ENCODE results near the gene HM13.
"Not testable (repeated sequence)": the region's sequence is repeated elsewhere in the genome, so short reads cannot be mapped to it uniquely, and the experiment has no call there.

HM13 gene

GRCh38 chr20:31593221-31594001, 79.2 kb downstream of the HM13 start:
- no peak for DNase-seq (ENCODE audit: low spot score)
- TF ChIP-seq, protein P1, sequence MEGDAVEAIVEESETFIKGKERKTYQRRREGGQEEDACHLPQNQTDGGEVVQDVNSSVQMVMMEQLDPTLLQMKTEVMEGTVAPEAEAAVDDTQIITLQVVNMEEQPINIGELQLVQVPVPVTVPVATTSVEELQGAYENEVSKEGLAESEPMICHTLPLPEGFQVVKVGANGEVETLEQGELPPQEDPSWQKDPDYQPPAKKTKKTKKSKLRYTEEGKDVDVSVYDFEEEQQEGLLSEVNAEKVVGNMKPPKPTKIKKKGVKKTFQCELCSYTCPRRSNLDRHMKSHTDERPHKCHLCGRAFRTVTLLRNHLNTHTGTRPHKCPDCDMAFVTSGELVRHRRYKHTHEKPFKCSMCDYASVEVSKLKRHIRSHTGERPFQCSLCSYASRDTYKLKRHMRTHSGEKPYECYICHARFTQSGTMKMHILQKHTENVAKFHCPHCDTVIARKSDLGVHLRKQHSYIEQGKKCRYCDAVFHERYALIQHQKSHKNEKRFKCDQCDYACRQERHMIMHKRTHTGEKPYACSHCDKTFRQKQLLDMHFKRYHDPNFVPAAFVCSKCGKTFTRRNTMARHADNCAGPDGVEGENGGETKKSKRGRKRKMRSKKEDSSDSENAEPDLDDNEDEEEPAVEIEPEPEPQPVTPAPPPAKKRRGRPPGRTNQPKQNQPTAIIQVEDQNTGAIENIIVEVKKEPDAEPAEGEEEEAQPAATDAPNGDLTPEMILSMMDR (IDR thresholded peaks at IDR 0.05; ENCODE audit: extremely low read depth, missing control alignments), result no peak

GRCh38 chr20:31594002-31594557, 79.8 kb downstream of the HM13 start:
- TF ChIP-seq, protein P1 (IDR thresholded peaks at IDR 0.05; ENCODE audit: extremely low read depth, missing control alignments), result no peak
- DNase-seq (ENCODE audit: low spot score), result no peak

DNA sequence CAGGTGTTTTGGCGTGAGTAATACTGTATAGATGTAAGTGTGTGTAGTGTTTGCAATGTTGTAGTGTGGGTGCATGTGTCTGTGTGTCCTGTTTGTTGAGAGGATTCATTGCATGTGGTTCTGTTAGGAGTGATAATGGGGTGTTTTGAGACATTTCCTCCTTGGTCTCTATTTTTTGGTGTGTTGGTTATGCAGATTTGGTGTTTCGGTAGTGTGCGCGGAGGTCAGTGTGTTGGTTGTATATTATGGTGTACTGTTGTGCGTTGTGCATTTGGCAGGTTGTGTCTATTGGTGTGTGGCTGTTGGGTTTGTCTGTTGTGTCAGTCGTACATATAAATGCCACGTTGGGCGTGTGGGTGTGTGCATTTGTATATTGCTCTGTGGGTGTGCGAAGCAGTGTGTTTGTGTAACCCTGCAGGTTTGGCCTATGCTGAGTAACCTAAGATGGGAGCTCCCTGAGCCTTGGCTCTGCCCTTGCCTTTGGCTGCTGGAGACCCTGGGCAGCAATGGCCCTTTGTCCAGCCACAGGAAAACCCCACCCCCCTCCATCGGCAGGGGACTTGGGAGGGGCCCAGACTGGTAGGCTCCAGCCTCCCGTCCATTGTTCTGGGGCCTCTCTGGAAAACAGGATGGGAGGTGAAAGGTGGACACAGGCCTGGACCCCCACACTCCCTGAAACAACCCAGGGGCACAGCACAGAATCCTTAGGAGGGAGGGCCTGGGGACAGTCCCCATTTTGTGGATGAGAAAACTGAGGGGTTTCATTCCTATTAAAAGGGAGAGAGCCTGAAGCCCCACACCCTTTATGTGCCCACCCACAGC, 80.5 kb downstream of the HM13 start:
- DNase-seq (ENCODE audit: low spot score), result no peak
- TF ChIP-seq, protein P1 (IDR thresholded peaks at IDR 0.05; ENCODE audit: extremely low read depth, missing control alignments), result no peak

DNA sequence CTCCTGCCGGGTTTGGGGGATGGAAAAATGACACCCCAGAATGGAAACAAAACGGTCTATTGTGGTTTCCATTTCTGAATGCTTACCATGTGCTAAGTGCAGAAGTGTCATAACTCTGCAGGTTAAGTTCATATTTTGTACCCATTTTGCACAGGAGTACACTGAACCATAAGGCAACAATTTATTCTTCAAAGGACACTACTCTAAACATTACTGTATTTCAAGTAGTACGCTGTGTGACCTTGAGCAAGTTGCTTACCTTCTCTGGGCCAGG, 81.1 kb downstream of the HM13 start:
- TF ChIP-seq, protein P1 (IDR thresholded peaks at IDR 0.05; ENCODE audit: extremely low read depth, missing control alignments), result no peak
- no peak for DNase-seq (ENCODE audit: low spot score)

GRCh38 chr20:31595654-31596411, 81.6 kb downstream of the HM13 start:
- no peak for DNase-seq (ENCODE audit: low spot score)
- TF ChIP-seq, protein P1 (IDR thresholded peaks at IDR 0.05; ENCODE audit: extremely low read depth, missing control alignments), result no peak

DNA sequence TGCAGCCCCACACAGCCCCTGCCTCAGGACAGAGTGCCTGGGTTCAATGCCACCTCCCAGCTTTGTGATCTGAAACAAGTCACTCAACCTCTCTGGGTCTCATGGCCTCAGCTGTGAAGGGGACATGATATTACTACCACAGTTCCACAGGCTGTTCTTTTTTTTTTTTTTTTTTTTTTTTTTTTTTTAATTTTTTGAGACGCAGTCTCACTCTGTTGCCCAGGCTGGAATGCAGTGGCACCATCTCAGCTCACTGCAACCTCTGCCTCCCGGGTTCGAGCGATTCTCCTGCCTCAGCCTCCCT, 82.1 kb downstream of the HM13 start:
- not testable (repeated sequence) for DNase-seq (ENCODE audit: low spot score)

DNA sequence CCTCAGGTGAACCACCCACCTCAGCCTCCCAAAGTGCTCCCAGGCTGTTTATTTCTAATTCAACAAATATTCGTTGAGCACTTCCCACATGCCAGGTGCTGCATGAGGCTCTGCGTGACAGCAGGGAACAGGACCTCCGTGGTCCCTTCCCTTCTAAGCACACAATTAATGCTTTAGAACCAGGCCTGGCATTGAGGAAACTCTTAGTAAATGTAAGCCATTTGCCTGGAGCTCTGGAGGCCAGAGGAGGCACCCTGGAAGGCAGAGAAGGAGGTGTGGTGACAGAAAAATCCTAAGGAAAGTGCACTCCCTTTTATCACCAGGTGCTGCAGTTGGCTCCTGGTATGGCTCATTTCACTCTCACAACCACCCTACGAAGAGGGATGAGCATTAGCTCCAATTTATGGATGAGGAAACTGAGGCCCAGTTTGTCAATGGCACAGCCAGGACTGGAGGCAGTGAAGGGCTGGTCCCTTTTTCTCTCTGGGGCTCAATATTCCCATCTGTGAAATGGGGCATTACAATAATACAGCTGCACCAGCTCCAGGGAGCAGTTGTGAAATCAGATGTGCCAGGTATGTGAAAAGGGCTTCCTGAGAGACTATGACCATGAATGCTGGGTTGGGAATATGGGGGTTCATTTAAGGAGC, 82.7 kb downstream of the HM13 start:
- no peak for DNase-seq (ENCODE audit: low spot score)
- TF ChIP-seq, protein P1 (IDR thresholded peaks at IDR 0.05; ENCODE audit: extremely low read depth, missing control alignments), result no peak

Measured in GM20000 (cell line).